NCI-H2029 treated with DMSO at 0.1 percent for 48 hours (cell line): ENCODE data around the gene SENP5.
"Not testable (repeated sequence)": the region's sequence is repeated elsewhere in the genome, so short reads cannot be mapped to it uniquely, and the experiment has no call there.

Source experiments
- DNase-seq: peaks from one replicate; lab custom pipeline; 2025; lab: John Stamatoyannopoulos, UW

SENP5 gene, protein sequence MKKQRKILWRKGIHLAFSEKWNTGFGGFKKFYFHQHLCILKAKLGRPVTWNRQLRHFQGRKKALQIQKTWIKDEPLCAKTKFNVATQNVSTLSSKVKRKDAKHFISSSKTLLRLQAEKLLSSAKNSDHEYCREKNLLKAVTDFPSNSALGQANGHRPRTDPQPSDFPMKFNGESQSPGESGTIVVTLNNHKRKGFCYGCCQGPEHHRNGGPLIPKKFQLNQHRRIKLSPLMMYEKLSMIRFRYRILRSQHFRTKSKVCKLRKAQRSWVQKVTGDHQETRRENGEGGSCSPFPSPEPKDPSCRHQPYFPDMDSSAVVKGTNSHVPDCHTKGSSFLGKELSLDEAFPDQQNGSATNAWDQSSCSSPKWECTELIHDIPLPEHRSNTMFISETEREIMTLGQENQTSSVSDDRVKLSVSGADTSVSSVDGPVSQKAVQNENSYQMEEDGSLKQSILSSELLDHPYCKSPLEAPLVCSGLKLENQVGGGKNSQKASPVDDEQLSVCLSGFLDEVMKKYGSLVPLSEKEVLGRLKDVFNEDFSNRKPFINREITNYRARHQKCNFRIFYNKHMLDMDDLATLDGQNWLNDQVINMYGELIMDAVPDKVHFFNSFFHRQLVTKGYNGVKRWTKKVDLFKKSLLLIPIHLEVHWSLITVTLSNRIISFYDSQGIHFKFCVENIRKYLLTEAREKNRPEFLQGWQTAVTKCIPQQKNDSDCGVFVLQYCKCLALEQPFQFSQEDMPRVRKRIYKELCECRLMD

GRCh38 chr3:196867507-196868296 is at the start of gene SENP5:
TSS of gene SENP5 (plus strand) at chr3:196867920. CDS start at chr3:196885182, 17,262 bp downstream.
- peak; percentile 69 for DNase-seq

- DNase-seq: no peak
Measured at GRCh38 chr3:196821806-196822355, 45.8 kb upstream of the SENP5 start.

DNA sequence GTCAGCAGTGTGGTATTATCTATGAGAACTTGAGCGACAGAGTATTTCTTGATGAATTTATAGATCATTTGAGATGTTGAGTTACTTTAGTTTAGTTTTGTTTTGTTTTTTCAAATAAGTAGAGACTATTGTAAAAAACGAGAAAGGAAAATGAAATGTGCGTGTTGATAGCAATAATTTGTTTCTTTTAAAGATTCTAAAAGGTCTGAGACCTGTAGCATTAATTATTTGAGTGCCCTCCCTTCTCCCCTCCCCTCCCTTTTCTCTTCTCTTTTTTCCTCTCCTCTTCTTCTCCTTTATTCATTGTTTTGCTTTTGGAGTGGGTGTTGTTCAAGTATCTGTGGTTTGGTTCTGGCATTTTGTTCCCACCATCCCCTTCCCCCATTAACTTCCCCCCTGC is 38.1 kb upstream of the SENP5 start:
- not testable (repeated sequence) for DNase-seq

GRCh38 chr3:196835086-196835485 is 32.6 kb upstream of the SENP5 start:
- no peak for DNase-seq

- DNase-seq: not testable (repeated sequence)
Measured at GRCh38 chr3:196836626-196837025, 31.1 kb upstream of the SENP5 start.

- DNase-seq: peak; percentile 3
Measured at GRCh38 chr3:196837819-196838420, 29.8 kb upstream of the SENP5 start.

DNA sequence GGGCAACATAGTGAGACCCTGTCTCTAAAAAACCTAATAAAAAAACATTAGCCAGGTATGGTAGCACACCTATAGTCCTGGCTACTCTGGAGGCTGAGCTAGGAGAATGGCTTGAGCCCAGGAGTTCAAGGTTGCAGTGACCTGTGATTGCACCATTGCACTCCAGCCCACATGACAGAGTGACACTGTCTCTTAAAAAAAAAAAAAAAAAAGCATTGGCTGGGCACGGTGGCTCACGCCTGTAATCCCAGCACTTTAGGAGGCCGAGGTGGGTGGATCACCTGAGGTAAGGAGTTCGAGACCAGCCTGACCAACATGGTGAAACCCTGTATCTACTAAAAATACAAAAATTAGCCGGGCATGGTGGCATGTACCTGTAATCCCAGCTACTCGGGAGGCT is 28.4 kb upstream of the SENP5 start:
- not testable (repeated sequence) for DNase-seq

DNA sequence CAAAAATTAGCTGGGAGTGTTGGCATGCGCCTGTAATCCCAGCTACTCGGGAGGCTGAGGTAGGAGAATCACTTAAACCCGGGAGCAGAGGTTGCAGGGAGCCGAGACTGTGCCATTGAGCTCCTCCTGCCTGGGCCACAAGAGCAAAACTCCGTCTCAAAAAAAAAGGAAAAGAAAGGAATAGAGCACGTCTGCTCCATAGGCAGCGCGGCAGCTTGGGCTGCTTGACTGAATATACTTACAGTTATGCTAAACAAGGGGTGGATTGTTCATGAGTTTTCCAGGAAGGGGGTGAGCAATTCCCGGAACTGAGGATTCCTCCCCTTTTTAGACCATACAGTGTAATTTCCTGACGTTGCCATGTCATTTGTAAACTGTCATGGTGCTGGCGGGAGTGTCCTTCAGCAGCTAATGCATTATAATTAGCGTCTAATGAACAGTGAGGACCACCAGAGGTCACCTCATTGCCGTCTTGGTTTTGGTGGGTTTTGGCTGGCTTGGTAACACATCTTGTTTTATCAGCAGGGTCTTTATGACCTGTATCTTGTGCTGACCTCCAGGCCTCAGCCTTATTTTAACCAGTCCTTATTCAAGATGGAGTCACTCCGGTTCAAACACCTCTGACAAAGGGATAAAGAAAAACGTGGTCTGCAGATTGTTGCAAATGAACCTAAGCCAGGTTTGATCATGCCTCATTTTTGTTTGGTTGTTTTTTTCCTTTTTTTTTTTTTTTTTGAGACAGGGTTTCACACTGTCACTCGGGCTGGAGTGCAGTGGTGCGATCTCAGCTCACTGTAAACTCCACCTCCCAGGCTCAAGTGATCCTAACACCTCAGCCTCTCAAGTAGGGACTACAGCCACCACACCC is 24.9 kb upstream of the SENP5 start:
- DNase-seq: no peak

GRCh38 chr3:196843435-196844110 is 24.1 kb upstream of the SENP5 start:
- no peak for DNase-seq

DNA sequence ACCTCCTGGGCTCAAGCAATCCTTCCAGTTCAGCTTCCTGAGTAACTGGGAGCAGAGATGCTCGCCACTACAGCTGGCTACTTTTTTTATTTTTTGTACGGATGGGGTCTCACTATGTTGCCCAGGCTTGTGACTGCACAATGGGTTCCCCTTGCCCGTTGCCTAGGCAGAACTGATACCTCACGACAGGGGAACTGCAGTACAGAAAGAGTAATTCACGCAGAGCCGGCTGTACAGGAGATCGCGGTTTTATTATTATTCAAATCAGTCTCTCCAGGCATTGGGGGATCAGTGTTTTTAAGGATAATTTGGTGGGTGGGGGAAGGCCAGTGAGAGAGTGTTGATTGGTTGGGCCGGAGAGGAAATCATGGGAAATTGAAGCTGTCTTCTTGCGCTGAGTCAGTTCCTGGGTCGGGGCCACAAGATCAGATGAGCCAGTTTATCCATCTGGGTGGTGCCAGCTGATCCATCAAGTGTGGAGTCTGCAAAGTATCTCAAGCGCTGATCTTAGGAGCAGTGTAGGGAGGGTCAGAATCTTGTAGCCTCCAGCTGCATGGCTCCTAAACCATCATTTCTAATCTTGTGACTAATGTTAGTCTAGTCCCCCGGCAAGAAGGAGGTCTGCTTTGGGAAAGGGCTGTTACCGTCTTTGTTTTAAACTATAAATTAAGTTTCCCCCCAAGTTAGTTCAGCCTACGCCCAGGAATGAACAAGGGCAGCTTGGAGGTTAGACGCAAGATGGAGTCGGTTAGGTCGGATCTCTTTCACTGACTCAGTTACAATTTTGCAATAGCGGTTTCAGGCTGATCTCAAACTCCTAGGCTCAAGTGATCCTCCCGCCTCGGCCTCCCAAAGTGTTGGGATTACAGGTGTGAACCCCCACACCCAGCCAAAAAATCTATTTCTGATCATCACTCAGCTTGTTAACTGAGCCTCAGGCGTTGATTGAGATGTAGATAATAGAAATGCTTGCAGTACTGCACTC is 23.2 kb upstream of the SENP5 start:
- DNase-seq: not testable (repeated sequence)

DNA sequence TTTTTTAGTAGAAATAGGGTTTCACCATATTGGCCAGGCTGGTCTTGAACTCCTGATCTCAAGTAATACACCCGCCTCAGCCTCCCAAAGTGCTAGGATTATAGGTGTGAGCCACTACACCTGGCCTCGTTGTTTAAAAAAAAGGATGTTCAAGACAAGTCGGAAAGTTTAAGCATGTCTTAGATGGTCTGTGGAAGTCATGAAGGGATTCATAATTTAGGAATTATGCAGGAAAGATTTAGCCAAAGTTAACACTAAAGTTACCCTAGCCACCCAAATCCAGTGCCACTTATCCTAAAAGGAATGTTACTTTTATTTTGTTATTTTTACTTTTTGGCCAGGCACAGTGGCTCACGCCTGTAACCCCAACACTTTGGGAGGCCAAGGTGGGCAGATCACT is 19.3 kb upstream of the SENP5 start:
- not testable (repeated sequence) for DNase-seq

DNA sequence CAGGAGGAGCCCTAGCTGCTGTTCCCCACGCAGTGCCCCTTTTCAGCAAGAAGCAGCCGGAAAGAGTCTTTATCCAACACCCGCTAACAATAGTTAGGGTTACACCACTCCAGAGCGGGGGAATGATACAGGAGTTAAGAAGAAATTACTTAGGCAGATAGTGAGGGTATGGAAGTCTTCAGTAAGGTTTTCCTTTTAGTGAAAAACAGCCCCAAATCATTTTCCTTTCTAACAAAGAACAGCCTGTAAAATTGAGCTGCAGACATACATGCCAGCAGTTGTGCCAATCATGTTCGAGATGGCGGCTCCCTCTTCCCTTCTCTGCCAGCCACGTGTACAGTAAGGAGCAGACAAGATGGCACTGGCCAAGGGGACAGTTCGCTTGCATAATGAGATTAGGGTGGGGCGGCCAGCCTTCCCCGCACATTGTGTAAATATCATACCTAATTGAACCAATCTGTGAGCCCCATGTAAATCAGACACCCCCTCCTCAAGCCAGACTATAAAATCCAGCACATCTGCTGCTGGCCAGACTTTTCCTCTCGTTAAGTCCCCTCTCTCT is 18.5 kb upstream of the SENP5 start:
- DNase-seq: no peak

DNA sequence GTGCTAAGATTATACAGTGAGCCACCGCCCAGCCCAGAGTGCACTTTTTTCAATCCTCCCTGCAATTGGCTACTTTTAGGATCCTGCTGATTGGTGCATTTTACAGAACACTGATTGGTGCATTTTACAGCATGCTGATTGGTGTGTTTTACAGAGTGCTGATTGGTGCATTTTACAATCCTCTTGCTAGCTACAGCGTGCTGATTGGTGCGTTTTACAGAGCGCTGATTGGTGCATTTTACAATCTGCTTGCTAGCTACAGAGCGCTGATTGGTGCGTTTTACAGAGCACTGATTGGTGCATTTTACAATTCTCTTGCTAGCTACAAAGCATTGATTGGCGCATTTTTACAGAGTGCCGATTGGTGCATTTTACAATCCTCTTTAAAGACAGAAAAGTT is 4.7 kb upstream of the SENP5 start:
- not testable (repeated sequence) for DNase-seq

GRCh38 chr3:196867155-196867506 is 589 bp upstream of the SENP5 start:
- DNase-seq: no peak

GRCh38 chr3:196868297-196868661 is 559 bp downstream of the SENP5 start:
- DNase-seq: no peak

DNA sequence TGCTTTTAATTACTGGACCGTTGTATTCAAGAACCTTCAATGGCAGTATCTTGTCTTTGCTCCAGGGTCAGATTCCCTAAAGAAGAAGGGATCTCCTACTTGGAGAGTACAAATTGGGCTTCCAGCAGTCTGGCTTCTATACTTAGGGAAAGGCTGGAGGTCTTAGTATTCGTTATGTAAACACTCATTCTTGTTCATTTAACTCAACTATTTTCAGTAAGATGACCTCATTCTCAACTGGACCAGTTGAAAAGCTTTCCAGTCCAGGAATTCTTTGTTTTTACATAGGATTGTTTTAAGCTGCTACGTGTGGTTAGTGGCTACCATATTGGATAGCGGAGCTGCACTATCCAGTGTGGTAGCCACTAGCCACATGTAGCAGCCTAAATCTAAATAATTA is 4.6 kb downstream of the SENP5 start:
- no peak for DNase-seq

GRCh38 chr3:196874511-196875094 is 6.9 kb downstream of the SENP5 start:
- DNase-seq: not testable (repeated sequence)

GRCh38 chr3:196875258-196875657 is 7.5 kb downstream of the SENP5 start:
- no peak for DNase-seq
